HFFc6 (cell line): Measurements from ENCODE around the gene ENOSF1. TPM values are rescaled to one million over a fixed set of nuclear protein-coding genes. Genes with fewer than 3 reads are reported as not detected.
A peak's percentile ranks its signal among the peaks of the same experiment; 100 is the strongest.
"Not testable (repeated sequence)": the region's sequence is repeated elsewhere in the genome, so short reads cannot be mapped to it uniquely, and the experiment has no call there.

Source experiments
- DNase-seq: peaks from one replicate; pipeline ENCODE4 v3.0.0-alpha.2; 2018
- H3K27ac Mint-ChIP-seq: 2 replicates; pipeline ENCODE4 v1.8.0; 2020; ENCODE audit warnings: mild to moderate bottlenecking, mixed read lengths
- H3K27me3 Mint-ChIP-seq: 2 replicates; pipeline ENCODE4 v1.8.0; 2021; ENCODE audit warnings: mild to moderate bottlenecking, moderate library complexity, mixed read lengths; ENCODE audit not compliant: insufficient read depth
- H3K36me3 Mint-ChIP-seq: 2 replicates; pipeline ENCODE4 v1.8.0; 2021; ENCODE audit warnings: low read depth, mixed read lengths
- H3K4me1 Mint-ChIP-seq: 2 replicates; pipeline ENCODE4 v1.8.0; 2020; ENCODE audit warnings: low read depth, mixed read lengths
- H3K4me3 Mint-ChIP-seq: 2 replicates; pipeline ENCODE4 v1.8.0; 2020; ENCODE audit warnings: mild to moderate bottlenecking, moderate library complexity, mixed read lengths
- H3K9me3 Mint-ChIP-seq: 2 replicates; pipeline ENCODE4 v1.8.0; 2020; ENCODE audit warnings: mild to moderate bottlenecking, mixed read lengths
- long read RNA-seq: library from polyadenylated mRNA; unstranded; transcript quantifications from one replicate; pipeline ENCODE4 v2.0.0, GENCODE V29; 2019
- total RNA-seq, 6 experiments: library from RNA; stranded (reverse); fragmentation: NEBNext Ultra II Directional; extraction: Animal tissue kit (Norgen Biotek cat#: 25700); gene quantifications; 2 replicates in 1 of 6; 3 replicates in 5 of 6; pipeline ENCODE4 v1.2.3, GENCODE V29; 2021
- TF ChIP-seq, protein P1 (sequence below): fragments of 200-600 bp; sonication (generic); IDR thresholded peaks from 2 replicates; pipeline ENCODE4 v1.5.0; 2021; ENCODE audit warnings: antibody characterized with exemption, mild to moderate bottlenecking

The ENOSF1 gene, protein sequence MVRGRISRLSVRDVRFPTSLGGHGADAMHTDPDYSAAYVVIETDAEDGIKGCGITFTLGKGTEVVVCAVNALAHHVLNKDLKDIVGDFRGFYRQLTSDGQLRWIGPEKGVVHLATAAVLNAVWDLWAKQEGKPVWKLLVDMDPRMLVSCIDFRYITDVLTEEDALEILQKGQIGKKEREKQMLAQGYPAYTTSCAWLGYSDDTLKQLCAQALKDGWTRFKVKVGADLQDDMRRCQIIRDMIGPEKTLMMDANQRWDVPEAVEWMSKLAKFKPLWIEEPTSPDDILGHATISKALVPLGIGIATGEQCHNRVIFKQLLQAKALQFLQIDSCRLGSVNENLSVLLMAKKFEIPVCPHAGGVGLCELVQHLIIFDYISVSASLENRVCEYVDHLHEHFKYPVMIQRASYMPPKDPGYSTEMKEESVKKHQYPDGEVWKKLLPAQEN
- 10 to 100 TPM in 4 of 6 experiments, 1 to 10 TPM in 2; 8.3 to 15.7 (median 12.4) TPM for total RNA-seq
- long read RNA-seq, transcript ENOSF1-201 (16 exons, 1,867 nt), result major isoform, 6 of 11 reads
- long read RNA-seq, partial matches to known transcripts, result 0 of 11 reads
- long read RNA-seq, other reads (novel, unspliced or antisense), result 5 of 11 reads

DNA sequence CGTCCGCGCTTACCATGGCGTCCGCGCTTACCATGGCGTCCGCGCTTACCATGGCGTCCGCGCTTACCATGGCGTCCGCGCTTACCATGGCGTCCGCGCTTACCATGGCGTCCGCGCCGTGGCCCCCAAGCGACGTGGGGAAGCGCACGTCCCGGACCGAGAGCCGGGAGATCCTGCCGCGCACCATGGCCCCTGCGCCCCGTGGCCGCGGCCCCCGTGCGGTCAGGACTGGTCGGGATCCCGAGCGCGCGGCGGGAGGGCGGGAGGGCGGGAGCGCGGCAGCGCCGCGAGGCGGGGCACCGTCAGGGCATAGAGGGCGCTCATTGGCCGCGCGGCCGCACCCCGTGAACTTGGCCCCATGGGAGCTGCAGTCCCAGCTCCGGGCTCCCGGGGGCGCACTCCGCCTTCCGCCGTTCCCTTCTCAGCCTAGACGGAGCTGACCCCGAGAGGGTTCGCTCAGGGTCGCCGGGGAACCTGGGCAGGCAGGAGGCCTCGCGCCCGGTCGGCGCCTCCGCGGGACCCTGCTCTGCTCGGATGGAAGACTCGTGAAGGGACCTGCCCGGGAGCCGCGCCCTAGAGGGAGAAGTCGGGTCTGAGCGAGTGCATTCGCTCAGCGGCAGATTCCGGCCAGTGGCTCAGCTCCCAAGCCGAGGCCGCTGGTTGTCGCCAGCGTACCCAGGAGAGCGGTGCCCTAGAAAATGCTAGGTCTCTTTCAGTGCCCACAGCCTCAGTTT, at the start of gene ENOSF1:
Gene ENOSF1, minus strand, starts transcription at position 230 of the 734 bp plus-strand sequence. Its CDS starts 43 bp downstream, at position 187.
- H3K9me3 Mint-ChIP-seq, result no peaks in the 10 kb centered on the region
- peak within 1 kb of the TSS; percentile 88 for H3K4me3 Mint-ChIP-seq
- peak; percentile 48 for DNase-seq
- no peaks in the 10 kb centered on the region; the same call in none of the 2 replicates for H3K27me3 Mint-ChIP-seq
- peak within 1 kb of the TSS; percentile 76 for H3K27ac Mint-ChIP-seq
- TF ChIP-seq, protein P1, sequence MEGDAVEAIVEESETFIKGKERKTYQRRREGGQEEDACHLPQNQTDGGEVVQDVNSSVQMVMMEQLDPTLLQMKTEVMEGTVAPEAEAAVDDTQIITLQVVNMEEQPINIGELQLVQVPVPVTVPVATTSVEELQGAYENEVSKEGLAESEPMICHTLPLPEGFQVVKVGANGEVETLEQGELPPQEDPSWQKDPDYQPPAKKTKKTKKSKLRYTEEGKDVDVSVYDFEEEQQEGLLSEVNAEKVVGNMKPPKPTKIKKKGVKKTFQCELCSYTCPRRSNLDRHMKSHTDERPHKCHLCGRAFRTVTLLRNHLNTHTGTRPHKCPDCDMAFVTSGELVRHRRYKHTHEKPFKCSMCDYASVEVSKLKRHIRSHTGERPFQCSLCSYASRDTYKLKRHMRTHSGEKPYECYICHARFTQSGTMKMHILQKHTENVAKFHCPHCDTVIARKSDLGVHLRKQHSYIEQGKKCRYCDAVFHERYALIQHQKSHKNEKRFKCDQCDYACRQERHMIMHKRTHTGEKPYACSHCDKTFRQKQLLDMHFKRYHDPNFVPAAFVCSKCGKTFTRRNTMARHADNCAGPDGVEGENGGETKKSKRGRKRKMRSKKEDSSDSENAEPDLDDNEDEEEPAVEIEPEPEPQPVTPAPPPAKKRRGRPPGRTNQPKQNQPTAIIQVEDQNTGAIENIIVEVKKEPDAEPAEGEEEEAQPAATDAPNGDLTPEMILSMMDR, result peak; percentile 91
- H3K36me3 Mint-ChIP-seq, result peaks cover 14% of the 10 kb centered on the region
- H3K4me1 Mint-ChIP-seq, result peaks cover 50% of the 10 kb centered on the region

DNA sequence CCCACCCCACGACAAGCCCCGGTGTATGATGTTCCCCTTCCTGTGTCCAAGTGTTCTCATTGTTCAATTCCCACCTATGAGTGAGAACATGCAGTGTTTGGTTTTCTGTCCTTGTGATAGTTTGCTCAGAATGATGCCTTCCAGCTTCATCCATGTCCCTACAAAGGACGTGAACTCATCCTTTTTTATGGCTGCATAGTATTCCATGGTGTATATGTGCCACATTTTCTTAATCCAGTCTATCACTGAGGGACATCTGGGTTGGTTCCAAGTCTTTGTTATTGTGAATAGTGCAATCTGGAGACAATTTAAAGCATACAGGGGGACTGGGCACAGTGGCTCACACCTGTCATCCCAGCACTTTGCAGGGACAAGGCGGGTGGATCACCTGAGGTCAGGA, 47.4 kb upstream of the ENOSF1 start:
- not testable (repeated sequence) for DNase-seq, H3K4me3 Mint-ChIP-seq, H3K4me1 Mint-ChIP-seq, H3K27me3 Mint-ChIP-seq, H3K9me3 Mint-ChIP-seq, H3K36me3 Mint-ChIP-seq, H3K27ac Mint-ChIP-seq

DNA sequence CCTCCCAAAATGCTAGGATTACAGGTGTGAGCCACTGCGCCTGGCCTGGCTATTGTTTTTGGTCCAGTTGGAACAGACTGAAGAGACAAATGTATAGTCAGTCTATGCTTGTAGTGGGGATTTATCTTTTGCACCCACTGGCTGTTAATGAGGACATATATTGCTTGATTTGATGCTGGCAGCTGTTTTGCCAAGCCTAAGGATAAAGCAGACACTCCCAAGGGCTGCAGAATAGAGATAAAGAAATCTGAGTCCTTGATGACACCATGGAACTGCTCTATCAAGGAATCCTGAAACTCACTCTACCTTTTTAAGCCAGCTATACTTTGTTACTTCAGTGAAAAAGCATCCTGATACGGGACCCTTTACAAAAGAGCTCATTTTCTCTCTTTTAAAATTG, 43.1 kb upstream of the ENOSF1 start:
- no peak for DNase-seq
- no peaks in the 10 kb centered on the region for H3K4me1 Mint-ChIP-seq
- no peak overlapping the region for H3K4me3 Mint-ChIP-seq
- no peaks in the 10 kb centered on the region for H3K36me3 Mint-ChIP-seq
- no peak overlapping the region for H3K27ac Mint-ChIP-seq
- no peaks in the 10 kb centered on the region; the same call in 1 of the 2 replicates for H3K27me3 Mint-ChIP-seq
- TF ChIP-seq, protein P1, result no peak
- H3K9me3 Mint-ChIP-seq, result no peaks in the 10 kb centered on the region

DNA sequence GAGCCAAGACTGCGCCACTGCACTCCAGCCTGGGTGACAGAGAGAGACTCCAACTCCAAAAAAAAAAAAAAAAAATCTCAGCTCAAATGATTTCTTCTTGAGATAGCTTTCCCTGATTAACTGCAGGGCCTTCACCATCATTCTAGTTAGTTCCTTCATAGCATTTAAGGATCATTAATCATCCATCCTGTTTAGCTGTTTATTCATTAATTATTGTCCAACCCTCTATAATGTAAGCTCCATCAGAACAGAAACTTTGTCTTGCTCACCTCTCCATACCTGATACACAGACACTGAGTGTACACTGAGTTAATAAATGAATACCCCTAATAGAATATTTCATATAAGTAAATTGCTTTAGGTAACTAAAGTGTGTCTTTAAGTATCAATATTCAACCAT, 42.2 kb upstream of the ENOSF1 start:
- TF ChIP-seq, protein P1, result no peak
- no peak overlapping the region for H3K27ac Mint-ChIP-seq
- no peak for DNase-seq
- H3K36me3 Mint-ChIP-seq, result no peaks in the 10 kb centered on the region
- H3K4me1 Mint-ChIP-seq, result no peaks in the 10 kb centered on the region
- no peaks in the 10 kb centered on the region for H3K27me3 Mint-ChIP-seq
- H3K4me3 Mint-ChIP-seq, result no peak overlapping the region
- no peaks in the 10 kb centered on the region for H3K9me3 Mint-ChIP-seq

DNA sequence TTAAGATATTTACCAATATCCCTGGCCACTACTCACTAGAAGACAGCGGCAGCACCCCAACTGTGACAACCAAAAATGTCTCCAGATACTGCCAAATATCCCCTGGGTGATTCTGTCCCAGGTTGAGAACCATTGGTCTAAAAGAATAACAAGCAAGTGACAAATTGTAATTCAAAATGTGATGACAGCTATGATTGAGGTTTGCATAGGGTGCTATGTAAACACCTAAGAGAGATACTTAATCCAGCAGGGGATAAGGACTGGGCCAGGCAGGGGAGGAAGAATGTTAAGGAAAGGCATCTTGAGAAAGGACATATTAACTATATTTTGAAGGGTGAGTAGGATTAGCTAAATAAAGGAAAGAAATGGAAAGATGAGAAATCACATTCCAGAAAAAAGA, 38.0 kb upstream of the ENOSF1 start:
- H3K9me3 Mint-ChIP-seq, result no peaks in the 10 kb centered on the region
- H3K4me1 Mint-ChIP-seq, result no peaks in the 10 kb centered on the region
- H3K36me3 Mint-ChIP-seq, result no peaks in the 10 kb centered on the region
- TF ChIP-seq, protein P1, result no peak
- DNase-seq, result no peak
- H3K27me3 Mint-ChIP-seq, result no peaks in the 10 kb centered on the region
- H3K4me3 Mint-ChIP-seq, result no peak overlapping the region
- no peak overlapping the region for H3K27ac Mint-ChIP-seq
